ENCODE results near the gene IL17D.
"Not testable (repeated sequence)": the region's sequence is repeated elsewhere in the genome, so short reads cannot be mapped to it uniquely, and the experiment has no call there.

IL17D gene

DNA sequence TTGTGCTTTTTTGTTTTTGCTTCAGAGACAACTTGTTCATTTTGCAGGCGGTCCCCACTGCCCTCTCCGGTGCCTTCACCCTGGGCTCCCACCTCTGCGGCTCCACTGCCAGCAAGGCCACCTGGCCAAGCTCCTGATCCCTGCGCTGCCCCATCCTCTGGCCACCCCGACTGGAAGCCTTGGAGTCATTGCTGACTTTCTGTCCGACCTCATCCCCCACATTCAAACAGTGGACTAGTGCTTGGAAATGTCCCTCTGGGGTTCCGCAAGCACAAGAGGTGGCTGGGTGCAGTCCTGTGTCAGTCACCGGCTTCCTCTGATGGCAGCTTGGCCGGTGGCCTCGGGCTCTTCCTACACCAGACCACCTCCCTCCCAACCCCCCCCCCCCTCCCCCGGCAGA lies 17.0 kb downstream of the IL17D start:
- no peak for DNase-seq

GRCh38 chr13:20721058-20721453 lies 17.6 kb downstream of the IL17D start:
- no peak for DNase-seq

DNA sequence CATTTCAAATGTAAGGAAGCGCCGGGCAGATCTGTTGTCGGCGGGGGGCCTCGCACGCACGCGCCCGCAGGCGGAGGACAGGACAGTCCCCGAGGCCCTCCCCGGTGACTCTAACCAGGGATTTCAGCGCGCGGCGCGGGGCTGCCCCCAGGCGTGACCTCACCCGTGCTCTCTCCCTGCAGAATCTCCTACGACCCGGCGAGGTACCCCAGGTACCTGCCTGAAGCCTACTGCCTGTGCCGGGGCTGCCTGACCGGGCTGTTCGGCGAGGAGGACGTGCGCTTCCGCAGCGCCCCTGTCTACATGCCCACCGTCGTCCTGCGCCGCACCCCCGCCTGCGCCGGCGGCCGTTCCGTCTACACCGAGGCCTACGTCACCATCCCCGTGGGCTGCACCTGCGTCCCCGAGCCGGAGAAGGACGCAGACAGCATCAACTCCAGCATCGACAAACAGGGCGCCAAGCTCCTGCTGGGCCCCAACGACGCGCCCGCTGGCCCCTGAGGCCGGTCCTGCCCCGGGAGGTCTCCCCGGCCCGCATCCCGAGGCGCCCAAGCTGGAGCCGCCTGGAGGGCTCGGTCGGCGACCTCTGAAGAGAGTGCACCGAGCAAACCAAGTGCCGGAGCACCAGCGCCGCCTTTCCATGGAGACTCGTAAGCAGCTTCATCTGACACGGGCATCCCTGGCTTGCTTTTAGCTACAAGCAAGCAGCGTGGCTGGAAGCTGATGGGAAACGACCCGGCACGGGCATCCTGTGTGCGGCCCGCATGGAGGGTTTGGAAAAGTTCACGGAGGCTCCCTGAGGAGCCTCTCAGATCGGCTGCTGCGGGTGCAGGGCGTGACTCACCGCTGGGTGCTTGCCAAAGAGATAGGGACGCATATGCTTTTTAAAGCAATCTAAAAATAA lies 18.2 kb downstream of the IL17D start:
- no peak for DNase-seq

- no peak for DNase-seq
These were observed 24.4 kb downstream of the IL17D start for GRCh38 chr13:20727856-20728255.

GRCh38 chr13:20728579-20729311 lies 25.2 kb downstream of the IL17D start:
- DNase-seq: no peak

DNA sequence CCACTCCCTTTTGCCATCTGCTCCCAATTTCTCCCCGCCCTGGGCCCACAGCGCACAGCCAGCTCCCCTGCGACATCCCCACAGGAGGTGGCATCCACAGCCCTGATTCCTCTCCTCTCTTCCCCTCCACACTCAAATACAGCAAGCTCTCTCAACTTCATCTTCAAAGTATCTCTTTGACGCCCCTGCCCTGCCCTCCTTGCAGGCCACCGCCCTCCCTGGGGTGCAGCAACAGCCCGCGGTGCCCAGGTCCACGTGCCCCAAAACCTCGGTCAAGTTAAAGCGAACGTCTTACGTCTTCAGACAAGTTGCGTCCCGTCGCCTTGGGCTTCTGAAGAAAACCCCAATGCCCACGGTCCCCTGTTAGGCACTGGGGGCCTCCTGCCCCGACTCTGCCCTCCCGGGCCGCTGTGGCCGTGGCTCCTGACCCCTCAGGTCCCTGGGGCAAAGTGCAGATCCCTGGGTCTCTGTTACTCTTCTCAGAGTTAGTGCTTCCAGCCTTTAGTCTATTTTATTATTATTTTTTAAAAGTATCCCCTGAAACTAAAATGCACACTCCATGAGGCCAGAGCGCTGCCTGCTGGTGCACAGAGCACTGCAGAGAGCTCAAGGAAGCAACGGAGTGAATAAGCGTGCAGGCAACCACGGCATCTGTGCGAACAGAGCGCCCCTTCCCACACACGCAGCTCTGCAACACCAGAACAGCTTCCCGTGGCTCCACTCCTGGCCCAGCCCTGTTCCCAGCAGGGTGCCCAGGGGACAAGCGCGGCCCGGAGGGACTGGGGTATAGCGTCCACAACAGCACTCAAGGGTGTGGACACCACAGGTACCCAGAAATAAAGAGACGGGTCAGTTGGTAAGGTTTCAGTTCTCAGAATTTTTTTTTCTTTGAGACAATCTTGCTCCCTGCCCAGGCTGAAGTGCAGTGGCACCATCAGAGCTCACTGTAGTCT lies 26.4 kb downstream of the IL17D start:
- DNase-seq: no peak

DNA sequence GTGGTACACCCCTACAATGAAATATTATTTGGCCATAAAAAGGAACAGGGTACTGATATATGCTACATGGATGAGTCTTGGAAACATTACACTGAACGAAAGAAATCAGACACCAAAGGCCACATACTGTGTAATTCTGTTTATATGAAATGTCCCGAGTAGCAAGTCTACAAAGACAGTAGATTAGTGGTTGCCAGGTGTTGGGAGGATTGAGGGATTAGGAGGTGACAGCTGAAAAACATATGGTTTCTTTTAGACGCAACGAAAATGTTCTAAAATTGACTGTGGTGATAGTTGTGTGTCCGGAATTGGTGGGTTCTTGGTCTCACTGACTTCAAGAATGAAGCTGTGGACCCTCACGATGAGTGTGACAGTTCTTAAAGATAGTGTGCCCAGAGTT lies 35.1 kb downstream of the IL17D start:
- DNase-seq: no peak

- DNase-seq: no peak
These were observed 36.5 kb downstream of the IL17D start for GRCh38 chr13:20740021-20740420.

DNA sequence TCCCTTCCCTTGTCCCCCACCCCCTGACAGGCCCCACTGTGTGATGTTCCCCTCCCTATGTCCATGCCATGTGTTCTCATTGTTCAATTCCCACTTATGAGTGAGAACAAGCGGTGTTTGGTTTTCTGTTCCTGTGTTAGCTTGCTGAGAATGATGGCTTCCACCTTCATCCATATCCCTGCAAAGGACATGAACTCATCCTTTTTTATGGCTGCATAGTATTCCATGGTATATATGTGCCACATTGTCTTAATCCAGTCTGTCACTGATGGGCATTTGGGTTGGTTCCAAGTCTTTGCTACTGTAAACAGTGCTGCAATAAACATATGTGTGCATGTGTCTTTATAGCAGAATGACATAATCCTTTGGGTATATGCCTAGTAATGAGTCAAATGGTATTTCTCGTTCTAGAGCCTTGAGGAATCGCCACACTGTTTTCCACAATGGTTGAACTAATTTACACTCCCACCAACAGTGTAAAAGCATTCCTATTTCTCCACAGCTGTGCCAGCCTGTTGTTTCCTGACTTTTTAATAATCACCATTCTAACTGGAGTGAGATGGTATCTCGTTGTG lies 40.4 kb downstream of the IL17D start:
- not testable (repeated sequence) for DNase-seq

DNA sequence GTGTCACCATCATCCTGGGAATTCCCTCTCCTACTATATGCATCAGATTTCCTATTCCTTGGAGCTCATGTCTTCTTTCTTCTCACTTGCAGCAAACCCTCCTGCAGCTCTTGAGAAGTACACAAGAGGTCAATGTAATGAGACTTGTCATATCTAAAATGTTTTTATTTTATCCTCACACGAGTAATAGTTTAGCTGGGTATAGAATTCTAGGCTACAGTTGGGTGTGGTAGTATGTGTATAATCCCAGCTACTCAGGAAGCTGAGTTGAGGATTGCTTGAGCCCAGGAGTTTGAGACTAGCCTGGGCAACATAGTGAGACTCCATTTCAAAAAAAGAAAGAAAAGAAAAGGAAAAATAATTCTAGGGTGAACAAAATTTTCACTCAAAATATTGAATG lies 45.9 kb downstream of the IL17D start:
- DNase-seq: no peak

DNA sequence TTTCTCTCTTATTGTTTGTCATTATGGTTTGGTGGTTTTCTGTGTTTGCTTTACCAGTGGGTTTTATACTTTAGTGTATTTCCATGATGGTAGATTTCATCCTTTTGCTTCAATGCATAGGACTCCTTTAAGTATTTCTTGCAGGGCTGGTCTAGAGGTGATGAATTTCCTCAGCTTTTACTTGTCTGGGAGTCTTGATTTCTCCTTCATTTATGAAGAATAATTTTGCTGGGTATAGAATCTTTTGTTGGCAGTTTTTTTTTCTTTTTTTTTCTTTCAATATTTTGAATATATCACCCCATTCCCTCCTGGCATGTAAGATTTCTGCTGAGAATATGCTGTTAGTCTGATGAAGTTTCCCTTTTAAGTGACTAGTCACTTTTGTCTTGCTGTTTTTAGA lies 50.5 kb downstream of the IL17D start:
- DNase-seq: no peak

- DNase-seq: no peak
These were observed 57.4 kb downstream of the IL17D start for GRCh38 chr13:20760872-20761271.

- no peak for DNase-seq
These were observed 63.9 kb downstream of the IL17D start for GRCh38 chr13:20767309-20767943.

DNA sequence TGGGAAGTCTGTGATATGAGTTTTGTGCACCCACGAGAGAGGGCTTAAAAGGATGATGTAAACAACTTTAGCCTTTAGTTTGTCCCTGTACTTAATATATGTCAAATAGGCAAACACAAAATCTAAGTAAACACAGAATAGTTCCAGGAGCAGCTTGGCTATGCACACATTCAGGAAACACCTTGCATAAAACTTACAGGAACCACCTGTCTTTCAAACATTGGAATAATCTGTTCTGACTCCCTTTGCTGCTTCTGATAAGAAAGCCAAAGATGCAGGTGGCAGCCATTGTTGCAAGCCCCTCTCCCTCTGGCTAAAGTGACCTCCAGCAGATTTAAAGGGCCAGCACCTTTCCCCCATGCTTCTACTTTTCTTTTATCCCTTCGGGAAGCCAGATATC lies 65.6 kb downstream of the IL17D start:
- DNase-seq: no peak

- no peak for DNase-seq
These were observed 66.3 kb downstream of the IL17D start for GRCh38 chr13:20769834-20770233.
